ENCODE measurements around the gene ZNF350. TPM values are rescaled to one million over a fixed set of nuclear protein-coding genes. Genes with fewer than 3 reads are reported as not detected.
"Not testable (repeated sequence)": the region's sequence is repeated elsewhere in the genome, so short reads cannot be mapped to it uniquely, and the experiment has no call there.

ZNF350 gene
- total RNA-seq (2014; rRNA removed; shearing (Covaris generic)): 0.15 and 0.28 TPM in 2 replicates

DNA sequence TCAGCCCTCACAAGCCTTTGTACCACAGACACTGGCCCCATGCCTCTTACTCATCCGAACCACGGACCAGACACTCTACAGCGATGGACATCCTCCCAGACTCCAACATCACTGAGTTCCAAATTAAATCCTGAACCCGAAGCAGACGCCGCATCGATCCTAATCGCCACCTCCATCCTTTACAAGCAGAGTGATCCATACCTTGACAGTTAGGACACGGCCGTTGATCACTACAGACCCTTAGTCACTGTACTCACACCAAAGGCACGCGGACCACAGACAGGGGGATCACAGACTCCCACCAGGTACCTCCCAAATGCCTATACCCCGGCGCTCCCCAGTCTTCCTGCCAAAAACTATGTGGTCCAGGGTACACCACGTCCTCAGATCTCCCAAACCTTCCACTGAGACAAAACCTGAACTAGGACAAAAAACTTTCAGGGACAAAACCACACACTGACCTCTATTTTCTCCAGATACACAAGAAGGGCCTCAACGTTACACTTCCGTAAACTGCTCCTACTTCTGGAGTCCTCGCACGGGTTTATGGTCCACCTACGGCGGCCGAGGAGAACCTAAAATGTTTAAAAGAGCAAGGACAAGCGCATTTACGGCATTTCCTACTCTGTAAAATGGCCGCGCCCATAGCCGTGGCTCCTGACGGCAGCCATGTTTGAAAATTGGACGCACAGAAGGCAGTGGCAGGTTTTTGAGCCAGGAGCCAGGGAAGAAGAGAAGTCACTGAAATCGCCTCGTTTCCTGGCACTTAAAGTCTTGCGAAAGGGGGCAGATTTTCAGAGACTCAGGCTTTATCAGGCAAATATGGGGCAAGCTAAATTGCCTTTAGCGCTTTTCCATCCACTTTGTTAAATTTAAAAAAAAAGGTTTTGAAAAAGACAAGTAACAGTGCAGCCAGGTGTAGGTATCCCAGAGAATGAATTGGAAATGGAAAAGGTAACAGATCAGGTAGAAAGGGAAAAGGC lies at the start of gene ZNF350:
ZNF350 (minus strand) TSS at position 532 of the 983 bp plus-strand sequence. CDS start 12,480 bp downstream, outside the sequence.
- no peaks in the 10 kb centered on the region for H3K27me3 ChIP-seq (ENCODE audit: control insufficient read depth, insufficient read depth, low read length)
- no peaks in the 10 kb centered on the region for H3K36me3 ChIP-seq (replicated peaks; ENCODE audit: control insufficient read depth, insufficient read depth, low read length)
- DNase-seq: no peak
- H3K4me3 ChIP-seq (ENCODE audit: insufficient read depth, low read depth, low read length): peak within 1 kb of the TSS; percentile 60

DNA sequence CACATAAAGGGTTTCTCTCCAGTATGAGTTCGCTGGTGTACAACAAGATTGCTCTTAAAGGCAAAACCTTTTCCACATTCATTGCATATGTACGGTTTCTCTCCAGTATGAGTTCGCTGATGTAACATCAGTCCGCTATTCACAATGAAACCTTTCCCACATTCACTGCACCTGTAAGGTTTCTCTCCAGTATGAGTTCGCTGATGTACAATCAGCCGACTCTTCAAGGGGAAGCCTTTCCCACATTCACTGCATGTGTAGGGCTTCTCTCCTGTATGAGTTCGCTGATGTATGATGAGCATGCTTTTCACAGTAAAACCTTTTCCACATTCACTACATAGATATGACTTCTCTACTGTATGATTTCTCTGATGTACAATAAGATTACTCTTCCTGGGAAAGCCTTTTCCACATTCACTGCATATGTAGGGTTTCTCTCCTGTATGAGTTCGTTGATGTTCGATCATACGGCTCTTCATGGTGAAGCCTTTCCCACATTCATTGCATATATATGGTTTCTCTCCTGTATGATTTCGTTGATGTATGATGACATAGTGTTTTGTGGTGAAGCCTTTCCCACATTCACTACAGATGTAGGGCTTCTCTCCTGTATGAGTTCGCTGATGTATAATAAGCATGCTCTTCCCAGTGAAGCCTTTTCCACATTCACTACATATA lies 47.5 kb upstream of the ZNF350 start:
- Histone ChIP-seq H3K36me3 (replicated peaks; ENCODE audit: control insufficient read depth, insufficient read depth, low read length) (peaks cover 13% of the 10 kb centered on the region), H3K27me3 (ENCODE audit: control insufficient read depth, insufficient read depth, low read length) (no peaks in the 10 kb centered on the region), H3K4me3 (ENCODE audit: insufficient read depth, low read depth, low read length) (no peak overlapping the region)
- DNase-seq: no peak

GRCh38 chr19:52028780-52029123 lies 42.1 kb upstream of the ZNF350 start:
- Histone ChIP-seq H3K4me3 (ENCODE audit: insufficient read depth, low read depth, low read length) (peak overlapping the region; percentile 62), H3K27me3 (ENCODE audit: control insufficient read depth, insufficient read depth, low read length) (no peaks in the 10 kb centered on the region)

DNA sequence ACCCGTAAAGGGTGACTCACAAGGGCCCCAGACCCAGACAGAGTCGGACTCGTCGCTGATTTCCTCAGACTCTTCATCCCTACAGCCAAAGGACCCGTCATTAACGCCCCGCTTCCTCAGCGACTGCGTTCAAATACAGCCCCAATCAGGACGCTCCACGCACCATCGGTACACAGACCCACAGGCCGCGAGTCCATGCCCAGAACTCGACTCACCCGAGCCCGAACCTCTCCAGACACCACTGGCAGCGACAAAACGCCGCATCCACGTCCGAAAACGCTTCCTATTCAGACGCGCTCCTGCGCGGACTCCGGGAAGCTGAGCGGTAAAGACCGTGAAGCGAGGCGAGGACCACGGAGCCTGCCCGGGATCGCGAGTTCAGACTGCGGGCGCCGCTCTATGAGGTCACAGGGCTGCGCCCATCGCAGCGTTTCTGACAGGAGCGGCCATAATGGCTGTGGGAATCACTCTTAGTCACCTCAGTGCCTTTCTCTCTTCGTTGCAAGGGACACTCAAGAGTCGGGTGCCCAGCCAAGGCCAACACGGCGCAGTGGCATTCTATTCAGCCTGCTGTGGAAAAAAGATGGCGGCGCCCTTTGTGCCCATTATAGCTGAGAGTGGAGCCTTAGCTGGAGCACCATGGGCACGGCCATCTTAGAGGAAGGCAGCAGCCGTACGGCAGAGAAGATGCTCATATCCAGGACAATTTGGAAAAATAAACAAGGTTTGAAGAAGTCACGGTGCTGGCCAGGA lies 41.6 kb upstream of the ZNF350 start, which contains the start of gene ZNF614:
ZNF614 (minus strand) TSS at position 353 of the 753 bp plus-strand sequence. CDS start 2,634 bp downstream, outside the sequence.
- peak; percentile 89 for DNase-seq
- Histone ChIP-seq H3K36me3 (replicated peaks; ENCODE audit: control insufficient read depth, insufficient read depth, low read length) (peaks cover 10% of the 10 kb centered on the region), H3K4me3 (ENCODE audit: insufficient read depth, low read depth, low read length) (peak within 1 kb of the TSS; percentile 62), H3K27me3 (ENCODE audit: control insufficient read depth, insufficient read depth, low read length) (no peaks in the 10 kb centered on the region)

More at GRCh38 chr19:52028780-52029123, 42.1 kb upstream of the ZNF350 start:
- peaks cover 8% of the 10 kb centered on the region for H3K36me3 ChIP-seq (replicated peaks; ENCODE audit: control insufficient read depth, insufficient read depth, low read length)
- peak; percentile 59 for DNase-seq

- H3K36me3 ChIP-seq (replicated peaks; ENCODE audit: control insufficient read depth, insufficient read depth, low read length); H3K27me3 ChIP-seq (ENCODE audit: control insufficient read depth, insufficient read depth, low read length); DNase-seq; H3K4me3 ChIP-seq (ENCODE audit: insufficient read depth, low read depth, low read length): not testable (repeated sequence)
These were observed 39.8 kb upstream of the ZNF350 start for GRCh38 chr19:52026255-52026990.

DNA sequence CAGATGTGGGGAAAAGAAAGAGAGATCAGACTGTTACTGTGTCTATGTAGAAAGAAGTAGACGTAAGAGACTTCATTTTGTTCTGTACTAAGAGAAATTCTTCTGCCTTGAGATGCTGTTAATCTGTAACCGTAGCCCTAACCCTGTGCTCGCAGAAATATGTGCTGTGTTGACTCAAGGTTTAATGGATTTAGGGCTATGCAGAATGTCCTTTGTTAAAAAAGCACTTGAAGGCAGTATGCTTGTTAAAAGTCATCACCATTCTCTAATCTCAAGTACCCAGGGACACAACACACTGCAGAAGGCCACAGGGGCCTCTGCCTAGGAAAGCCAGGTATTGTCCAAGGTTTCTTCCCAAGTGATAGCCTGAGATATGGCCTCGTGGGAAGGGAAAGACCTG lies 37.8 kb upstream of the ZNF350 start:
- peaks cover 16% of the 10 kb centered on the region for H3K36me3 ChIP-seq (replicated peaks; ENCODE audit: control insufficient read depth, insufficient read depth, low read length)
- not testable (repeated sequence) for DNase-seq; H3K4me3 ChIP-seq (ENCODE audit: insufficient read depth, low read depth, low read length); H3K27me3 ChIP-seq (ENCODE audit: control insufficient read depth, insufficient read depth, low read length)

GRCh38 chr19:52022193-52022592 lies 35.6 kb upstream of the ZNF350 start:
- no peak for DNase-seq
- Histone ChIP-seq H3K36me3 (replicated peaks; ENCODE audit: control insufficient read depth, insufficient read depth, low read length) (peaks cover 24% of the 10 kb centered on the region), H3K4me3 (ENCODE audit: insufficient read depth, low read depth, low read length) (no peak overlapping the region), H3K27me3 (ENCODE audit: control insufficient read depth, insufficient read depth, low read length) (no peaks in the 10 kb centered on the region)

DNA sequence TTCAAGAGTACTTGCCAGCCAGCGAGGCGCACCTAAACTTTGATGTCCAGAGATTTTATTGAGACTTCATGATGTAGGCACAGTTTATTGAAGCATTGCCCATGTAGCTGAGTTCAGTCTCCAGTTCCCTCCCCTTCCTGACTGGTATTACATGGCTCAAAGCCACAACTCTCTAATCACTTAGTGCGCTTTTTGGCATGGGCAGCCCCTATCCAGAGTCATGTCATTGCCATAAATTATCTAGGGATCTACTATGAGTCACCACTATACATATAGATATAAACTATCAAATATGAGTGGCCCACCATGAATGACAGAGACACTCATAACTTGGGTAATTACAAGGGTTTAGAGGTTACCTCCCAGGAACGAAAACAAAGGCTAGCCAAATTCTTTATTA lies 33.9 kb upstream of the ZNF350 start:
- no peak for DNase-seq
- Histone ChIP-seq H3K4me3 (ENCODE audit: insufficient read depth, low read depth, low read length) (no peak overlapping the region), H3K36me3 (replicated peaks; ENCODE audit: control insufficient read depth, insufficient read depth, low read length) (peaks cover 36% of the 10 kb centered on the region), H3K27me3 (ENCODE audit: control insufficient read depth, insufficient read depth, low read length) (no peaks in the 10 kb centered on the region)

DNA sequence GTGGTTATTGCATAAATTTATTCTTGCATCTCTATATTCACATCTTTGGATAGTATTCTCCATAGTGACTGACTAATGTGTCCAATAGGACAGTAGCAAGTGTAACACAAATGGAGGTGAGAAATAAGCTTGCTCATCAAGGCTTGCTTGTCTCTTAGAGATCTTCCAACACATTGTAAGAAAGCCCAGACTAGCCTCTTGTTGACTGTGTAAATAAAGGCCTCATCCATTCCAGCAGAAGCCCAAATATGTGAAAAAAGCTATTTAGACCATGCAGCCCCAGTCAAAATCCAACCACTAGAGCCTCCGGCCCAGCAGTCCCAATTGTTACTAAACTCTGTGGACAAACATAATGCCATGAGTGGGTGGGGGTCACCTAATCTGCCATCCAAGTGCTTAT lies 24.0 kb upstream of the ZNF350 start:
- Histone ChIP-seq H3K36me3 (replicated peaks; ENCODE audit: control insufficient read depth, insufficient read depth, low read length) (peaks cover 4% of the 10 kb centered on the region), H3K27me3 (ENCODE audit: control insufficient read depth, insufficient read depth, low read length) (no peaks in the 10 kb centered on the region), H3K4me3 (ENCODE audit: insufficient read depth, low read depth, low read length) (no peak overlapping the region)
- no peak for DNase-seq

- Histone ChIP-seq H3K36me3 (replicated peaks; ENCODE audit: control insufficient read depth, insufficient read depth, low read length) (peaks cover 1% of the 10 kb centered on the region; the same call in 1 of the 2 replicates), H3K27me3 (ENCODE audit: control insufficient read depth, insufficient read depth, low read length) (no peaks in the 10 kb centered on the region), H3K4me3 (ENCODE audit: insufficient read depth, low read depth, low read length) (peak within 1 kb of the TSS; percentile 73)
- peak; percentile 86 for DNase-seq
These were observed 21.3 kb upstream of the ZNF350 start, which contains the start of gene ZNF615 for GRCh38 chr19:52007806-52008557. ZNF615 (minus strand) TSS chr19:52008211; CDS start chr19:52003711, 4,500 bp downstream.

DNA sequence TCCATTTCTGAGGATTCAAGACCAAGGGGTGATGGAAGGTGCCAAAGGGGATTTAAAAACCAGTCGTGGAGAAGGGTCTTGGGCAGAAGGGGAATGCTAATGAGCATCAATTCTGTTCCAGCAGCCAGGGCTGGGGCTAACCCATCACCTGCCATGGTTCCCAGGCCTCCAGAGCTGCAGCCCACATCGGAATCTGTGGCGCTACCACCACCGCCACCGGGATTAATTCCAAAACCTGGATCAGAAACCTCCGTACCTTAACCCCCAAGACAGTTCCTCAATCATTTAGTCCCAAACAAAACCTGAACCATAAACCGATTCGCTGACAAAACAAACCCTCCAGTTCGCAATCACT lies 20.8 kb upstream of the ZNF350 start:
- DNase-seq: peak; percentile 49
- Histone ChIP-seq H3K27me3 (ENCODE audit: control insufficient read depth, insufficient read depth, low read length) (no peaks in the 10 kb centered on the region), H3K4me3 (ENCODE audit: insufficient read depth, low read depth, low read length) (peak overlapping the region; percentile 73; the same call in 1 of the 2 replicates), H3K36me3 (replicated peaks; ENCODE audit: control insufficient read depth, insufficient read depth, low read length) (no peaks in the 10 kb centered on the region)

- H3K4me3 ChIP-seq (ENCODE audit: insufficient read depth, low read depth, low read length): no peak overlapping the region
- H3K27me3 ChIP-seq (ENCODE audit: control insufficient read depth, insufficient read depth, low read length): no peaks in the 10 kb centered on the region
- DNase-seq: no peak
- peaks cover 20% of the 10 kb centered on the region for H3K36me3 ChIP-seq (replicated peaks; ENCODE audit: control insufficient read depth, insufficient read depth, low read length)
These were observed 7.5 kb upstream of the ZNF350 start for GRCh38 chr19:51994048-51994644.

DNA sequence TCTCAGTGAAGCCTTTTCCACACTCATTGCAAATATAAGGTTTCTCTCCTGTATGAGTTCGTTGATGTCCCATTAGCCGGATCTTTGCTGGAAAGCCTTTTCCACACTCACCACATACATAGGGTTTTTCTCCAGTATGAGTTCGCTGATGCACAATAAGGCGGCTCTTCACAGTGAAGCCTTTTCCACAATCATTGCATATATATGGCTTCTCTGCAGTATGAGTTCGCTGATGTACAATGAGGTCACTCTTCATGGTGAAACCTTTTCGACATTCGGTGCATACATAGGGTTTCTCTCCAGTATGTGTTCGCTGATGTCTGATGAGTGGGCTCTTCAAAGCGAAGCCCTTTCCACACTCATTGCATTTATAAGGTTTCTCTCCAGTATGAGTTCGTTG lies 6.8 kb upstream of the ZNF350 start:
- Histone ChIP-seq H3K36me3 (replicated peaks; ENCODE audit: control insufficient read depth, insufficient read depth, low read length) (peaks cover 20% of the 10 kb centered on the region), H3K4me3 (ENCODE audit: insufficient read depth, low read depth, low read length) (no peak overlapping the region), H3K27me3 (ENCODE audit: control insufficient read depth, insufficient read depth, low read length) (no peaks in the 10 kb centered on the region)
- no peak for DNase-seq
